ENCODE measurements around the gene ASPDH.

GRCh38 chr19:50485284-50485955 is 28.3 kb downstream of the ASPDH start:
- TF ChIP-seq TAF1 (IDR thresholded peaks at IDR 0.05; ENCODE audit: borderline replicate concordance, insufficient read depth, low read length) (no peak), POLR2AphosphoS5 (IDR thresholded peaks at IDR 0.05; ENCODE audit: low read depth, low read length) (no peak), REST (IDR thresholded peaks at IDR 0.05; ENCODE audit: insufficient read depth in 1 of 2, low read depth in 2 of 2, low read length in 2 of 2) (no peak)
